ENCODE results near the gene TSPAN15. TPM values are rescaled to one million over a fixed set of nuclear protein-coding genes. Genes with fewer than 3 reads are reported as not detected.

Gene TSPAN15
- total RNA-seq, 2 experiments from 2014 or later: 0.85 to 0.91 TPM

GRCh38 chr10:69416695-69417094 lies 34.6 kb upstream of the TSPAN15 start, which contains the start of gene TACR2:
Gene TACR2 (minus strand): TSS chr10:69416918. CDS start chr10:69416323, 595 bp downstream.
- DNase-seq (no peak), ATAC-seq (no peak)
- intact Hi-C loops (cut with DNase I, micrococcal nuclease): no loop called here
- Mint-ChIP-seq H3K27ac (no peak within 1 kb of the TSS), H3K36me3 (ENCODE audit: low read depth) (no peaks in the 10 kb centered on the region), H3K4me1 (no peaks in the 10 kb centered on the region), H3K27me3 (peaks cover 2% of the 10 kb centered on the region), H3K9me3 (ENCODE audit: low read depth) (no peaks in the 10 kb centered on the region), H3K4me3 (no peak within 1 kb of the TSS)
- ChIA-PET CTCF (interaction anchor here (0.8 to 1.1 kb wide), 2 partner anchors 69 to 91 kb away, joined by 4 to 5 read pairs; no protein-coding TSS in a partner anchor), POLR2A (interaction anchor here (0.6 kb wide), 1 partner anchor 200 kb away, joined by 3 read pairs; no protein-coding TSS in a partner anchor)

DNA sequence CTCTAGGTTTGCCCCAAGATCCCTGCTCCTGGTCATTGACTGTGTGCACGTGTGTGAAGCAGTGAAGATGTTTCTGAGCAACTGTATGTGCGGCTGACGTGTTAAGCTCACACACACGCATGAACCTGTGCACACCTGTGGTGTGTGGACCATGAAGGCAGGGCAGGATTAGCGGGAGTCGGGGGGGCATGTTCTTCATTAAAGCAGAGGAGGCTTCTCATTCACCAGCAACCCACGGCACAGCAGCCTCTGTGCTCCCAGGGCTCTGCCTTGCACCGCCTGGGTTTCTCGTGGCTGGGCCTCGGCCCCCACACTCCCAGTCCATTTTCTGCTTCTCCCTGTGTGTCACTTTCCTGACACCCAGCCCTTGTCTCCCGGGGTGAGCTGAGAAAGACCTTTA lies 33.7 kb upstream of the TSPAN15 start:
- intact Hi-C loops (cut with DNase I, micrococcal nuclease): no loop called here
- Mint-ChIP-seq H3K36me3 (ENCODE audit: low read depth) (no peaks in the 10 kb centered on the region), H3K4me3 (no peak overlapping the region), H3K4me1 (no peaks in the 10 kb centered on the region), H3K27ac (no peak overlapping the region), H3K9me3 (ENCODE audit: low read depth) (no peaks in the 10 kb centered on the region), H3K27me3 (peaks cover 2% of the 10 kb centered on the region)
- CTCF ChIA-PET: interaction anchor here (0.6 to 1.1 kb wide), 5 partner anchors 33 to 200 kb away, joined by 3 to 5 read pairs (median 3); no protein-coding TSS in a partner anchor
- DNase-seq (no peak), ATAC-seq (no peak)
- POLR2A ChIA-PET: no interaction called here

- ChIA-PET CTCF (interaction anchor here (0.6 to 1.3 kb wide), 6 partner anchors 9 to 192 kb away, joined by 3 to 5 read pairs (median 4); no protein-coding TSS in a partner anchor), POLR2A (no interaction called here)
- H3K36me3 Mint-ChIP-seq (ENCODE audit: low read depth): no peaks in the 10 kb centered on the region
- no peak overlapping the region for H3K27ac Mint-ChIP-seq
- no peak overlapping the region for H3K4me3 Mint-ChIP-seq
- no peaks in the 10 kb centered on the region for H3K4me1 Mint-ChIP-seq
- intact Hi-C loops (cut with DNase I, micrococcal nuclease): no loop called here
- no peaks in the 10 kb centered on the region for H3K9me3 Mint-ChIP-seq (ENCODE audit: low read depth)
- DNase-seq (no peak), ATAC-seq (no peak)
- peaks cover 2% of the 10 kb centered on the region for H3K27me3 Mint-ChIP-seq
Measured at GRCh38 chr10:69418052-69418752, 33.1 kb upstream of the TSPAN15 start.

DNA sequence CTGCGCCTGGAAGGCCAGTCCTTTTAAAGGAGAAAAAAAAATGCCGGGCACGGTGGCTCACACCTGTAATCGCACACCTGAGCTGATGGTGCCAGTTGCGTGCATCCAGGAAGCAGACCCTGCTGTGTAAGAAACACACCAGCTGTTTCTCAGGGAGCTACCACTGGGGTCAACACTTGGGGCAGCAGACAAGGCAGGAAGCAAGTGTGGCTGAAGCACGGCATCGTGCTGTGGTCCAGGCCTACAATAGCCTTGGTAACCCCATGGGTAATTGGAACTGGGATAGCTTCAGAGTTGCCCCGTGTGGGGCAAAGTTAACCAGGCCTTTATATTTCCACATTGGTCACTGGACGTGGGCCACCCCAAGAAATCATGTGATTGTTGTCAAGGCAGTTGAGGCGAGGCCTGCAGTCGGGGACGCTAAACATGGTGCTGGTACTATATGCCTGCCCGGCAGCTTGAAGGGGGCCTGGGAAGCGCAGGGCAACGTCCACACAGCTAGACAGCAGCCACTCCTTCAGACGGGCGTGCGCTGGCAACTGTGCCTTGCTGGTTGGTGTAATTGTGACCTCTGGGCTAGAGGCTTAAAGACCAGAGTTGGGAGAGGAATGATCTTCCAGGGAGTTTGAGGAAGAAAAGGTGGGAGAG lies 32.0 kb upstream of the TSPAN15 start:
- Mint-ChIP-seq H3K27me3 (peaks cover 2% of the 10 kb centered on the region), H3K36me3 (ENCODE audit: low read depth) (no peaks in the 10 kb centered on the region), H3K9me3 (ENCODE audit: low read depth) (no peaks in the 10 kb centered on the region), H3K27ac (no peak overlapping the region), H3K4me1 (peaks cover 5% of the 10 kb centered on the region), H3K4me3 (no peak overlapping the region)
- intact Hi-C loops (cut with DNase I, micrococcal nuclease): no loop called here
- no peak for ATAC-seq
- CTCF ChIA-PET: interaction anchor here (0.8 to 1.3 kb wide), 2 partner anchors 8 to 96 kb away, joined by 3 to 4 read pairs; no protein-coding TSS in a partner anchor
- POLR2A ChIA-PET: no interaction called here
- DNase-seq: no peak

- ChIA-PET CTCF (no interaction called here), POLR2A (no interaction called here)
- no peak for ATAC-seq
- intact Hi-C loops (cut with DNase I, micrococcal nuclease): no loop called here
- Mint-ChIP-seq H3K9me3 (ENCODE audit: low read depth) (no peaks in the 10 kb centered on the region), H3K36me3 (ENCODE audit: low read depth) (no peaks in the 10 kb centered on the region), H3K27ac (no peak overlapping the region), H3K4me3 (no peak overlapping the region), H3K27me3 (peaks cover under 1% of the 10 kb centered on the region), H3K4me1 (peaks cover 7% of the 10 kb centered on the region)
- DNase-seq: no peak
Measured at GRCh38 chr10:69419744-69420126, 31.5 kb upstream of the TSPAN15 start.

GRCh38 chr10:69421611-69422308 lies 29.5 kb upstream of the TSPAN15 start:
- intact Hi-C loops (cut with DNase I, micrococcal nuclease): no loop called here
- ChIA-PET CTCF (interaction anchor here (0.5 to 1.8 kb wide), 4 partner anchors 24 to 290 kb away, joined by 3 to 4 read pairs (median 3); no protein-coding TSS in a partner anchor), POLR2A (no interaction called here)
- Mint-ChIP-seq H3K27ac (no peak overlapping the region), H3K4me1 (peaks cover 27% of the 10 kb centered on the region), H3K4me3 (no peak overlapping the region), H3K27me3 (no peaks in the 10 kb centered on the region), H3K36me3 (ENCODE audit: low read depth) (no peaks in the 10 kb centered on the region), H3K9me3 (ENCODE audit: low read depth) (no peaks in the 10 kb centered on the region)
- ATAC-seq: no peak
- no peak for DNase-seq

GRCh38 chr10:69422676-69423075 lies 28.6 kb upstream of the TSPAN15 start:
- Mint-ChIP-seq H3K27ac (no peak overlapping the region), H3K36me3 (ENCODE audit: low read depth) (no peaks in the 10 kb centered on the region), H3K27me3 (no peaks in the 10 kb centered on the region), H3K4me1 (peaks cover 34% of the 10 kb centered on the region), H3K4me3 (no peak overlapping the region), H3K9me3 (ENCODE audit: low read depth) (no peaks in the 10 kb centered on the region)
- ChIA-PET POLR2A (interaction anchor here (0.6 kb wide), 1 partner anchor 439 kb away, joined by 3 read pairs; no protein-coding TSS in a partner anchor), CTCF (interaction anchor here (1.7 to 2.0 kb wide), 3 partner anchors 9 to 27 kb away, joined by 4 to 7 read pairs (median 4); no protein-coding TSS in a partner anchor)
- intact Hi-C loops (cut with DNase I, micrococcal nuclease): no loop called here
- ATAC-seq: no peak
- DNase-seq: no peak

GRCh38 chr10:69425041-69425440 lies 26.2 kb upstream of the TSPAN15 start:
- H3K4me3 Mint-ChIP-seq: no peak overlapping the region
- no peak for ATAC-seq
- DNase-seq: no peak
- intact Hi-C loops (cut with DNase I, micrococcal nuclease): no loop called here
- H3K36me3 Mint-ChIP-seq (ENCODE audit: low read depth): no peaks in the 10 kb centered on the region
- ChIA-PET CTCF (interaction anchor here (0.5 to 1.6 kb wide), 8 partner anchors 14 to 220 kb away, joined by 3 read pairs; no protein-coding TSS in a partner anchor), POLR2A (no interaction called here)
- H3K27ac Mint-ChIP-seq: no peak overlapping the region
- no peaks in the 10 kb centered on the region for H3K9me3 Mint-ChIP-seq (ENCODE audit: low read depth)
- H3K4me1 Mint-ChIP-seq: peaks cover 40% of the 10 kb centered on the region
- no peaks in the 10 kb centered on the region for H3K27me3 Mint-ChIP-seq

DNA sequence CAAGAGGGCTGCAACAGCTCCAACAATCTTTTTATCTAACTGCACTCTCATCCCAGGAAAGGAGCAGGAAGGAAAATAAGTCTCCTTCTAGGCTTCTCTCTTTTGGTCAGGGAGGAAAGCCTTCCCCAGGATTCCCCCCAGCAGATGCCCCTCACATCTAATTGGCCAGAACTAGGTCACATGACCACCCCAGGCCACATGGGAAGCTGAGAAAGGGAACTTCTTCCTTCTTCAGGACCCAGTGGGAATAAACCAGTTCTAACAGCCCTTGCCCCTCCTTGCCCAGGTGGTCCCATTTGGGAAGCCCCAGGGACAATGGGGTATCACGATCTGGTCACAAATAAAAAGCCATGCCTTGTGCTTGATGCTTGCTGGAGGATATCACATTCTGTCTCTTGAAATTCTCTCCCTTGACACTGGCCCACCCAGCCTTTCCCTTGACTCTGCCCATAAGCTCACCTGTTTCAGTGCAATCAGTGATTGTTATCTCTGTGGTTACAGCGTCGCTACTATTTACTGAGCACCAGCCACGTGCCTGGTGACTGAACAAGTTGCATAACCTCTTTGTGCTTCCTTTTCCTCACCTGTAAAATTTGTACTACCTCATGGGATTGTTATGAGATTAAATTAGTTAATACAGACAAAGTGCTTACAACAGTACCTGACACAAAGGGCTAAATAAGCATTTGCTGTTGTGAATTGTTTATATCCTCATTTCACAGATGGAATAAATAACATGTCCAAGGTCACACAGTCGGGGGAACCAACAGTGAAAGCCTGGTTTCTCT lies 25.6 kb upstream of the TSPAN15 start:
- CTCF ChIA-PET: interaction anchor here (0.5 to 1.5 kb wide), 6 partner anchors 14 to 130 kb away, joined by 3 read pairs; no protein-coding TSS in a partner anchor
- DNase-seq (no peak), ATAC-seq (peak; percentile 55)
- Mint-ChIP-seq H3K9me3 (ENCODE audit: low read depth) (no peaks in the 10 kb centered on the region), H3K27me3 (no peaks in the 10 kb centered on the region), H3K4me1 (peaks cover 40% of the 10 kb centered on the region), H3K36me3 (ENCODE audit: low read depth) (no peaks in the 10 kb centered on the region), H3K4me3 (no peak overlapping the region), H3K27ac (peak overlapping the region; percentile 3)
- intact Hi-C loops (cut with DNase I, micrococcal nuclease): loop anchor here in 1 of 2 experiments (2.0 kb wide), 1 partner anchor 213 kb away; no protein-coding TSS in a partner anchor
- POLR2A ChIA-PET: no interaction called here

- ChIA-PET CTCF (interaction anchor here (0.9 to 1.5 kb wide), 3 partner anchors 8 to 83 kb away, joined by 3 to 4 read pairs (median 3); no protein-coding TSS in a partner anchor), POLR2A (no interaction called here)
- no peaks in the 10 kb centered on the region for H3K36me3 Mint-ChIP-seq (ENCODE audit: low read depth)
- H3K27ac Mint-ChIP-seq: no peak overlapping the region
- intact Hi-C loops (cut with DNase I, micrococcal nuclease): loop anchor here in 1 of 2 experiments (2.0 kb wide), 1 partner anchor 212 kb away; no protein-coding TSS in a partner anchor
- DNase-seq: no peak
- peaks cover 40% of the 10 kb centered on the region for H3K4me1 Mint-ChIP-seq
- no peak overlapping the region for H3K4me3 Mint-ChIP-seq
- no peak for ATAC-seq
- H3K27me3 Mint-ChIP-seq: no peaks in the 10 kb centered on the region
- no peaks in the 10 kb centered on the region for H3K9me3 Mint-ChIP-seq (ENCODE audit: low read depth)
Measured at GRCh38 chr10:69426376-69426727, 24.9 kb upstream of the TSPAN15 start.

Data from activated CD4-positive, alpha-beta T cell treated with anti-CD3 and anti-CD28 coated beads for 36 hours (primary cell).